GM23338 (cell line): ENCODE data around the gene NHEJ1. TPM values are rescaled to one million over a fixed set of nuclear protein-coding genes. Genes with fewer than 3 reads are reported as not detected.

Experiments
- NANOG ChIP-seq: IDR thresholded peaks from 2 replicates; pipeline ENCODE4 v1.6.1; 2016; ENCODE audit warnings: antibody characterized with exemption, borderline replicate concordance
- POLR2AphosphoS5 ChIP-seq: IDR thresholded peaks from 2 replicates; pipeline ENCODE4 v1.6.1; 2016; ENCODE audit warnings: antibody characterized with exemption, low read depth
- REST ChIP-seq: IDR thresholded peaks from one replicate; pipeline ENCODE4 v1.6.1; 2018; ENCODE audit warnings: antibody characterized with exemption; ENCODE audit not compliant: unreplicated experiment
- polyA plus RNA-seq: library from polyadenylated mRNA; unstranded; fragments of >200 nt; fragmentation: Nextera tagmentation; extraction: Ambion mirVana; gene quantifications from 2 replicates; pipeline ENCODE4 v1.2.1, GENCODE V29; 2016
- total RNA-seq: library from RNA; depleted of rRNA; stranded (reverse); fragments of >200 nt; shearing (Covaris generic); gene quantifications from 2 replicates; pipeline ENCODE4 v1.2.3, GENCODE V29; 2014
- TF ChIP-seq, protein P1 (sequence below): fragments of 250-450 bp; sonication (Bioruptor Pico); IDR thresholded peaks from 2 replicates; pipeline ENCODE4 v1.5.0; 2020; ENCODE audit warnings: mild to moderate bottlenecking, moderate library complexity
- TF ChIP-seq, protein P2 (sequence below), 2 experiments: fragments of 200-600 bp in 1 of 2; sonication (generic) in 1 of 2; conservative IDR thresholded peaks; 2 replicates each; pipeline versions ENCODE4 v1.5.1 to v1.6.1; 2016 to 2017; ENCODE audit warnings: antibody characterized with exemption in 2 of 2, low read depth in 2 of 2, mild to moderate bottlenecking in 2 of 2, moderate library complexity in 1 of 2

NHEJ1 gene
- total and polyA plus RNA-seq, 2 experiments from 2014 or later: 19.6 to 30.6 TPM

- TF ChIP-seq, protein P1, sequence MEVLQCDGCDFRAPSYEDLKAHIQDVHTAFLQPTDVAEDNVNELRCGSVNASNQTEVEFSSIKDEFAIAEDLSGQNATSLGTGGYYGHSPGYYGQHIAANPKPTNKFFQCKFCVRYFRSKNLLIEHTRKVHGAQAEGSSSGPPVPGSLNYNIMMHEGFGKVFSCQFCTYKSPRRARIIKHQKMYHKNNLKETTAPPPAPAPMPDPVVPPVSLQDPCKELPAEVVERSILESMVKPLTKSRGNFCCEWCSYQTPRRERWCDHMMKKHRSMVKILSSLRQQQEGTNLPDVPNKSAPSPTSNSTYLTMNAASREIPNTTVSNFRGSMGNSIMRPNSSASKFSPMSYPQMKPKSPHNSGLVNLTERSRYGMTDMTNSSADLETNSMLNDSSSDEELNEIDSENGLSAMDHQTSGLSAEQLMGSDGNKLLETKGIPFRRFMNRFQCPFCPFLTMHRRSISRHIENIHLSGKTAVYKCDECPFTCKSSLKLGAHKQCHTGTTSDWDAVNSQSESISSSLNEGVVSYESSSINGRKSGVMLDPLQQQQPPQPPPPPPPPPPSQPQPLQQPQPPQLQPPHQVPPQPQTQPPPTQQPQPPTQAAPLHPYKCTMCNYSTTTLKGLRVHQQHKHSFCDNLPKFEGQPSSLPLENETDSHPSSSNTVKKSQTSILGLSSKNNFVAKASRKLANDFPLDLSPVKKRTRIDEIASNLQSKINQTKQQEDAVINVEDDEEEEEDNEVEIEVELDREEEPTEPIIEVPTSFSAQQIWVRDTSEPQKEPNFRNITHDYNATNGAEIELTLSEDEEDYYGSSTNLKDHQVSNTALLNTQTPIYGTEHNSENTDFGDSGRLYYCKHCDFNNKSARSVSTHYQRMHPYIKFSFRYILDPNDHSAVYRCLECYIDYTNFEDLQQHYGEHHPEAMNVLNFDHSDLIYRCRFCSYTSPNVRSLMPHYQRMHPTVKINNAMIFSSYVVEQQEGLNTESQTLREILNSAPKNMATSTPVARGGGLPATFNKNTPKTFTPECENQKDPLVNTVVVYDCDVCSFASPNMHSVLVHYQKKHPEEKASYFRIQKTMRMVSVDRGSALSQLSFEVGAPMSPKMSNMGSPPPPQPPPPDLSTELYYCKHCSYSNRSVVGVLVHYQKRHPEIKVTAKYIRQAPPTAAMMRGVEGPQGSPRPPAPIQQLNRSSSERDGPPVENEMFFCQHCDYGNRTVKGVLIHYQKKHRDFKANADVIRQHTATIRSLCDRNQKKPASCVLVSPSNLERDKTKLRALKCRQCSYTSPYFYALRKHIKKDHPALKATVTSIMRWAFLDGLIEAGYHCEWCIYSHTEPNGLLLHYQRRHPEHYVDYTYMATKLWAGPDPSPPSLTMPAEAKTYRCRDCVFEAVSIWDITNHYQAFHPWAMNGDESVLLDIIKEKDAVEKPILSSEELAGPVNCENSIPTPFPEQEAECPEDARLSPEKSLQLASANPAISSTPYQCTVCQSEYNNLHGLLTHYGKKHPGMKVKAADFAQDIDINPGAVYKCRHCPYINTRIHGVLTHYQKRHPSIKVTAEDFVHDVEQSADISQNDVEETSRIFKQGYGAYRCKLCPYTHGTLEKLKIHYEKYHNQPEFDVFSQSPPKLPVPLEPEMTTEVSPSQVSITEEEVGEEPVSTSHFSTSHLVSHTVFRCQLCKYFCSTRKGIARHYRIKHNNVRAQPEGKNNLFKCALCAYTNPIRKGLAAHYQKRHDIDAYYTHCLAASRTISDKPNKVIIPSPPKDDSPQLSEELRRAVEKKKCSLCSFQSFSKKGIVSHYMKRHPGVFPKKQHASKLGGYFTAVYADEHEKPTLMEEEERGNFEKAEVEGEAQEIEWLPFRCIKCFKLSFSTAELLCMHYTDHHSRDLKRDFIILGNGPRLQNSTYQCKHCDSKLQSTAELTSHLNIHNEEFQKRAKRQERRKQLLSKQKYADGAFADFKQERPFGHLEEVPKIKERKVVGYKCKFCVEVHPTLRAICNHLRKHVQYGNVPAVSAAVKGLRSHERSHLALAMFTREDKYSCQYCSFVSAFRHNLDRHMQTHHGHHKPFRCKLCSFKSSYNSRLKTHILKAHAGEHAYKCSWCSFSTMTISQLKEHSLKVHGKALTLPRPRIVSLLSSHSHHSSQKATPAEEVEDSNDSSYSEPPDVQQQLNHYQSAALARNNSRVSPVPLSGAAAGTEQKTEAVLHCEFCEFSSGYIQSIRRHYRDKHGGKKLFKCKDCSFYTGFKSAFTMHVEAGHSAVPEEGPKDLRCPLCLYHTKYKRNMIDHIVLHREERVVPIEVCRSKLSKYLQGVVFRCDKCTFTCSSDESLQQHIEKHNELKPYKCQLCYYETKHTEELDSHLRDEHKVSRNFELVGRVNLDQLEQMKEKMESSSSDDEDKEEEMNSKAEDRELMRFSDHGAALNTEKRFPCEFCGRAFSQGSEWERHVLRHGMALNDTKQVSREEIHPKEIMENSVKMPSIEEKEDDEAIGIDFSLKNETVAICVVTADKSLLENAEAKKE: no peak
- TF ChIP-seq REST (no peak), NANOG (no peak), POLR2AphosphoS5 (no peak)
- TF ChIP-seq, protein P2, sequence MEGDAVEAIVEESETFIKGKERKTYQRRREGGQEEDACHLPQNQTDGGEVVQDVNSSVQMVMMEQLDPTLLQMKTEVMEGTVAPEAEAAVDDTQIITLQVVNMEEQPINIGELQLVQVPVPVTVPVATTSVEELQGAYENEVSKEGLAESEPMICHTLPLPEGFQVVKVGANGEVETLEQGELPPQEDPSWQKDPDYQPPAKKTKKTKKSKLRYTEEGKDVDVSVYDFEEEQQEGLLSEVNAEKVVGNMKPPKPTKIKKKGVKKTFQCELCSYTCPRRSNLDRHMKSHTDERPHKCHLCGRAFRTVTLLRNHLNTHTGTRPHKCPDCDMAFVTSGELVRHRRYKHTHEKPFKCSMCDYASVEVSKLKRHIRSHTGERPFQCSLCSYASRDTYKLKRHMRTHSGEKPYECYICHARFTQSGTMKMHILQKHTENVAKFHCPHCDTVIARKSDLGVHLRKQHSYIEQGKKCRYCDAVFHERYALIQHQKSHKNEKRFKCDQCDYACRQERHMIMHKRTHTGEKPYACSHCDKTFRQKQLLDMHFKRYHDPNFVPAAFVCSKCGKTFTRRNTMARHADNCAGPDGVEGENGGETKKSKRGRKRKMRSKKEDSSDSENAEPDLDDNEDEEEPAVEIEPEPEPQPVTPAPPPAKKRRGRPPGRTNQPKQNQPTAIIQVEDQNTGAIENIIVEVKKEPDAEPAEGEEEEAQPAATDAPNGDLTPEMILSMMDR (conservative IDR thresholded peaks at IDR 0.05; ENCODE audit: low read depth in 2 of 2): no peak
Measured at GRCh38 chr2:219122202-219122980, 38.2 kb downstream of the NHEJ1 start (continued).
